ENCODE data around the gene CDKN3. TPM values are rescaled to one million over a fixed set of nuclear protein-coding genes. Genes with fewer than 3 reads are reported as not detected.
"Not testable (repeated sequence)": the region's sequence is repeated elsewhere in the genome, so short reads cannot be mapped to it uniquely, and the experiment has no call there.

CDKN3 gene
- total RNA-seq, 1 donor from 2014 or later: 32.9 TPM

GRCh38 chr14:54423991-54424390 is 27.2 kb downstream of the CDKN3 start:
- no peak for DNase-seq (ENCODE audit: low read depth in 2 of 2)

- no peak for DNase-seq (ENCODE audit: low read depth in 2 of 2)
Observed at GRCh38 chr14:54424479-54424901, 27.7 kb downstream of the CDKN3 start.

DNA sequence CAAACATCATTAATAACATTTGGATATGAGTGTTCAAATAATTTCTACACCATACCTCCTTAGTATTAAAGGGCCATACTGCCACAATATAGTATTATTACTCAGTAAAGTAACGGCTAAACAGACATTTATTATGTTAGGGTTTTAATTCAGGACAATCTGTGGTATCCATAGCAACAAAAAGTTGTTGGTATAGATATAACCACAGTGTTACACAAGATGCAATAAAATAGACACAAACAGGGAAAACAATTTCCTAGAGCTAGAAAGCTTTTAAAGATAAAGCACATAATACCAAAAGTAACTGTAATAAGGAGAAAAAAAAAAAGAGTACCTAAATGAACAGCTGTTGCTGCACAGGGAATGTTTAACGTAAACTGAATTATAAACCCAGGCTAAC is 28.3 kb downstream of the CDKN3 start:
- no peak for DNase-seq (ENCODE audit: low read depth in 2 of 2)

GRCh38 chr14:54425537-54426274 is 28.9 kb downstream of the CDKN3 start:
- no peak for DNase-seq (ENCODE audit: low read depth in 2 of 2)

- DNase-seq (ENCODE audit: low read depth in 2 of 2): no peak
Observed at GRCh38 chr14:54427871-54428270, 31.1 kb downstream of the CDKN3 start.

GRCh38 chr14:54428527-54428926 is 31.7 kb downstream of the CDKN3 start:
- DNase-seq (ENCODE audit: low read depth in 2 of 2): no peak

- peak; percentile 61 to 86 for DNase-seq (ENCODE audit: low read depth in 2 of 2)
Observed at GRCh38 chr14:54435500-54435981, 38.7 kb downstream of the CDKN3 start.

- DNase-seq (ENCODE audit: low read depth in 2 of 2): not testable (repeated sequence)
Observed at GRCh38 chr14:54437954-54438353, 41.1 kb downstream of the CDKN3 start.

GRCh38 chr14:54438703-54439102 is 41.9 kb downstream of the CDKN3 start:
- DNase-seq (ENCODE audit: low read depth in 2 of 2): no peak

GRCh38 chr14:54440037-54440436 is 43.2 kb downstream of the CDKN3 start:
- DNase-seq (ENCODE audit: low read depth in 2 of 2): no peak

- DNase-seq (ENCODE audit: low read depth in 2 of 2): no peak
Observed at GRCh38 chr14:54440476-54440872, 43.7 kb downstream of the CDKN3 start.

GRCh38 chr14:54440873-54441868 is 44.4 kb downstream of the CDKN3 start, which contains the start of gene CNIH1:
TSS of gene CNIH1 (minus strand) at chr14:54441374. CDS start at chr14:54441327, 47 bp downstream.
- peak; percentile 78 to 95 for DNase-seq (ENCODE audit: low read depth in 2 of 2)

DNA sequence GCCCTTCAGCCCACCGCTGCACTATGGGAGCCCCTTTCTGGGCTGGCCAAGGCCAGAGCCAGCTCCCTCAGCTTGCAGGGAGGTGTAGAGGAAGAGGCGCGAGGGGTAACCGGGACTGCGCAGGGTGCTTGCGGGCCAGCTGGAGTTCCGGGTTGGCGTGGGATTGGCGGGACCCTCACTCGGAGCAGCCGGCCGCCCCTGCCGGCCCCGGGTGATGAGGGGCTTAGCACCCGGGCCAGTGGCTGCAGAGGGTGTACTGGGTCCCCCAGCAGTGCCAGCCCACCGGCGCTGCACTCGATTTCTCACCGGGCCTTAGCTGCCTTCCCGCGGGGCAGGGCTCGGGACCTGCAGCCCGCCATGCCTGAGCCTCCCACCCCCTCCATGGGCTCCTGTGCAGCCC is 46.2 kb downstream of the CDKN3 start:
- not testable (repeated sequence) for DNase-seq (ENCODE audit: low read depth in 2 of 2)

DNA sequence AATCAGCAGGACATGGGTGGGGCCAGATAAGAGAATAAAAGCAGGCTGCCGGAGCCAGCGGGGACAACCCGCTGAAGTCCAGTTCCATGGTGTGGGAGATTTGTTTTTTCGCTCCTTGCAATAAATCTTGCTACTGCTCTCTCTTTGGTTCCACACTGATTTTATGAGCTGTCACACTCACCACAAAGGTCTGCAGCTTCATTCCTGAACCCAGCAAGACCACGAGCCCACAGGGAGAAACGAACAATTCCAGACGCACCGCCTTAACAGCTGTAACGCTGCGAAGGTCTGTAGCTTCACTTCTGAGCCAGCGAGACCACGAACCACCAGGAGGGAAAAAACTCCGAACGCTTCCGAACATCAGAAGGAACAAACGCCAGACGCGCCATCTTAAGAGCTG is 47.2 kb downstream of the CDKN3 start:
- DNase-seq (ENCODE audit: low read depth in 2 of 2): no peak

- DNase-seq (ENCODE audit: low read depth in 2 of 2): no peak
Observed at GRCh38 chr14:54444681-54445080, 47.9 kb downstream of the CDKN3 start.

- no peak for DNase-seq (ENCODE audit: low read depth in 2 of 2)
Observed at GRCh38 chr14:54446161-54446693, 49.4 kb downstream of the CDKN3 start.

DNA sequence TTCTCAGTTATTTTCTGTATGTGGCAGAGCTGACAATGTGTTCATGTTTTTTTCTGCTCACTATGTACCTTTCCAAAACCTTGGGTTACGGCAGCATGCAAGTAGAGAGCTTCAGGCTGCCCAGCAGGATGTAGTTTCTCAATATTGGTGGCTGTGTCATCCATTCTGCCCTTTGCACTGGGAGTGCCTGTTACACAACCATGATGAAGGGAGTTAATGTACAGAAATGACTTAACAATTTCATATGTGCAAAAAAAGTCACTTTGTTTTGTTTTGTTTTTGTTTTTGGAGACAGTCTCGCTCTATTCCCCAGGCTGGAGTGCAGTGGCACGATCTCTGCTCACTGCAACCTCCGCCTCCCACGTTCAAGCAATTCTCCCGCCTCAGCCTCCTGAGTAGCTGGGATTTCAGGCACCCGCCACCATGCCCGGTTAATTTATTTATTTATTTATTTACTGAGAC is 50.5 kb downstream of the CDKN3 start:
- DNase-seq (ENCODE audit: low read depth in 2 of 2): no peak

- no peak for DNase-seq (ENCODE audit: low read depth in 2 of 2)
Observed at GRCh38 chr14:54450535-54450934, 53.7 kb downstream of the CDKN3 start.

GRCh38 chr14:54451121-54451601 is 54.4 kb downstream of the CDKN3 start:
- no peak for DNase-seq (ENCODE audit: low read depth in 2 of 2)

DNA sequence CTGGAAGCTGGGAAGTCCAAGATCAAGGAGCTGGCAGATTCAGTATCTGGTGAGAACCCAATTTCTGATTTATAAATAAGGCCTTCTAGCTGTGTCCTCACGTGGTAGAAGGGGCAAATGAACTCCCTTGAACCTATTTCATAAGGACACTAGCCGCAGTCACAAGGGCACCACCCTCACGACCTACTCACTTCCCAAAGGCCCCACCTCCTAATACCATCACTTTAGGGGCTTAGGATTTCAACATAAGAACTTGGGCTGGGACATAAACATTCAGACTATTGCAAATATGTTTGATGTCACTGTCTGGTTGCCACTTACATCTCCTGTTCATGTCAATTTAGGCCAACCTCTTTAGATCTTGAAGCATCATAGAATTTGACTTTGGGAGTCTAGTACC is 55.2 kb downstream of the CDKN3 start:
- no peak for DNase-seq (ENCODE audit: low read depth in 2 of 2)

- no peak for DNase-seq (ENCODE audit: low read depth in 2 of 2)
Observed at GRCh38 chr14:54453252-54453651, 56.4 kb downstream of the CDKN3 start.

DNA sequence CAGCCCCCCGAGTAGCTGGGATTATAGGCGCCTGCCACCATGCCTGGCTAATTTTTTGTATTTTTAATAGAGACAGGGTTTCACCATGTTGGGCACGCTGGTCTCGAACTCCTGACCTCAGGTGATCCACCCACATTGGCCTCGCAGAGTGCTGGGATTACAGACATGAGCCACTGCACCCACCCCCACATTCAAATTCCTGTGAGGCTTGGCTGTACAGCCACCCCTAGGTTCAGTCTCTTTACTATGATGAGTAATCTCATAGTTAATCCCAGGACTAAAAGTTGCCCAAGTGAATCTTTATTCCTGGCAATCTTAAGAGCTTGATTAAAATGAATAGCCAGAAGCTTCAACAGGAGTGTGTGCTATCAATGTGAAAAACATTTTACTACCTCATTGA is 57.2 kb downstream of the CDKN3 start:
- DNase-seq (ENCODE audit: low read depth in 2 of 2): not testable (repeated sequence)

All from dermis microvascular lymphatic vessel endothelial cell (primary cell).